ENCODE measurements around the gene ASIC2.

The ASIC2 gene

GRCh38 chr17:33324736-33325135 is 31.6 kb upstream of the ASIC2 start:
- TF ChIP-seq, protein P1, sequence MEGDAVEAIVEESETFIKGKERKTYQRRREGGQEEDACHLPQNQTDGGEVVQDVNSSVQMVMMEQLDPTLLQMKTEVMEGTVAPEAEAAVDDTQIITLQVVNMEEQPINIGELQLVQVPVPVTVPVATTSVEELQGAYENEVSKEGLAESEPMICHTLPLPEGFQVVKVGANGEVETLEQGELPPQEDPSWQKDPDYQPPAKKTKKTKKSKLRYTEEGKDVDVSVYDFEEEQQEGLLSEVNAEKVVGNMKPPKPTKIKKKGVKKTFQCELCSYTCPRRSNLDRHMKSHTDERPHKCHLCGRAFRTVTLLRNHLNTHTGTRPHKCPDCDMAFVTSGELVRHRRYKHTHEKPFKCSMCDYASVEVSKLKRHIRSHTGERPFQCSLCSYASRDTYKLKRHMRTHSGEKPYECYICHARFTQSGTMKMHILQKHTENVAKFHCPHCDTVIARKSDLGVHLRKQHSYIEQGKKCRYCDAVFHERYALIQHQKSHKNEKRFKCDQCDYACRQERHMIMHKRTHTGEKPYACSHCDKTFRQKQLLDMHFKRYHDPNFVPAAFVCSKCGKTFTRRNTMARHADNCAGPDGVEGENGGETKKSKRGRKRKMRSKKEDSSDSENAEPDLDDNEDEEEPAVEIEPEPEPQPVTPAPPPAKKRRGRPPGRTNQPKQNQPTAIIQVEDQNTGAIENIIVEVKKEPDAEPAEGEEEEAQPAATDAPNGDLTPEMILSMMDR (IDR thresholded peaks at IDR 0.05; ENCODE audit: low read depth, low read length) = no peak

DNA sequence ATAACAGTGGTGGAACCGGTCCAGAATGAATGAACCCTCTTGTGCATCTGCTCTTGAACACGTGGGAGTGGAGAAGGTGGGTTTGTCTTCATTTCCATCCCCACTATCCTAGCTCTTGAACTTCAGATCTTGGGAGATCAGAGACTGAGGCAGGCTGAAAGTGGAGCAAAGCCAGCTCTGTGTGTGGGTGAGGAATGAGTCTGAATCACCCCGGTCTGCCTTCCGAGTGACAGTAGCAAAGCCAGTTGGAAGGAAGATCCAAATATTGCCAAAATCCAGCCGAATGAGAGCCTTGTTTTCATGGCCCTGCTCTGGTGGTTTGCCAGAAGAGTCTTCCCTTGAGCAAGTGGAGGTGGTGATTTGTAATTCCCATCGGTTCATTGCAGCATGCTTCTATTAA is 29.0 kb upstream of the ASIC2 start:
- TF ChIP-seq, protein P1 (IDR thresholded peaks at IDR 0.05; ENCODE audit: low read depth, low read length) = no peak
- H3K4me3 ChIP-seq (ENCODE audit: low read depth, low read length) = no peak overlapping the region

More at GRCh38 chr17:33324736-33325135, 31.6 kb upstream of the ASIC2 start:
- no peak overlapping the region for H3K4me3 ChIP-seq (ENCODE audit: low read depth, low read length)

DNA sequence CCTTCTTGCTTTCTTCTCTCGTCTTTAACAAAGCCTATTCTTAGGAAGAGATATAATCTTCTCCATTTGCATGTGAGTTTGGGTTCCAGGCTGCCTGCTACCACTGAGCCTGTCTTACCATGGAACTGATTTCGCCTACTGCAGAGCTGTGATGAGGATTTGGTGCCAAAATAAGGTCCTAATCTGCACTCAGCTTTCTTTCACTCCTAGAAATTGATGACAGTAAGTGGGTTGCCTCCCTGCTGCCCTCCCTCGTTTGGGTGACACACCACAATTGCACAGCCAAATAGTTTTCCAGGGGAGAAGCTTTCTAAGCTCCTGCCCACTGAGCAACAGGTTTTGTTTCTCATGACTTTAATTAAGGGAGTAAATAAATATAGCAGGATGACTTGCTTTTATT is 25.1 kb upstream of the ASIC2 start:
- TF ChIP-seq, protein P1 (IDR thresholded peaks at IDR 0.05; ENCODE audit: low read depth, low read length) = no peak
- H3K4me3 ChIP-seq (ENCODE audit: low read depth, low read length) = no peak overlapping the region

DNA sequence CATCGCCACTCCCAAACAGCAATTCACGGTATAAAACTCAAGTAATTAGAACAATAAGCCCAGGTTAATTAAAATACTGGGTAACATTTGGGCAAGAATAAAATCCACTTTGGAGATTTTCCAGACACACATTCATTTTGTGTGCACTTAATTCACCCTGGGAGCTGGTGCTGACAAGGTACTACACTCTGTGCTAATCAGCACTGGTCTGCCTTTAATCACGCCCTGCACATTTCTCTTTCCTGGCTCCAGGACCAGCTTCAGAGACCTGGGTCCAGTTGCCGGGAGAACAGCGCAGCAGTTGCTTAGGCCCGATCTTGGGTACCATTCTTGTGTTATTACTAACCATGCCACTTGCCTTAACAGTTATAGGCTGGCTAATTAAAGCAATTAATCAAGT is 23.7 kb upstream of the ASIC2 start:
- TF ChIP-seq, protein P1 (IDR thresholded peaks at IDR 0.05; ENCODE audit: low read depth, low read length) = no peak
- H3K4me3 ChIP-seq (ENCODE audit: low read depth, low read length) = no peak overlapping the region

DNA sequence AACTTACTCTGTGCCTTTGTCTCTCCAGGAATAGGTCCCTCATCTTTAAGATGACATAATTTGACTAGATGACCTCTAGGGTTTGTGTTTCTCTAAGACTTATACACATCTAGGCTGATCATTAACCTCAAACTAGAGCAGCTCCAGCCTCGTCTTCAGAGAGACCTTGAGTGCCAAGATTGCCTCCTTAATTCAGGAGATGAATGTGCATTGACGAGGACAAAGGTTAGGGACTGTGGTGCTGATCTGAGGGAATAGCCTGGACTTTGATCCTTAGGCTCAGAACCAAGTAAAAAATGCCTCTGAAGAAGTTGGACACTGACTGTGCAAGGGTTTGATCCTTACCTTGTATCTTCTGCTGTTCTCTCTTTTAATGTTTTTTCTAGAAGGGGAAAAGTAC is 17.2 kb upstream of the ASIC2 start:
- no peak overlapping the region for H3K4me3 ChIP-seq (ENCODE audit: low read depth, low read length)
- TF ChIP-seq, protein P1 (IDR thresholded peaks at IDR 0.05; ENCODE audit: low read depth, low read length) = no peak

DNA sequence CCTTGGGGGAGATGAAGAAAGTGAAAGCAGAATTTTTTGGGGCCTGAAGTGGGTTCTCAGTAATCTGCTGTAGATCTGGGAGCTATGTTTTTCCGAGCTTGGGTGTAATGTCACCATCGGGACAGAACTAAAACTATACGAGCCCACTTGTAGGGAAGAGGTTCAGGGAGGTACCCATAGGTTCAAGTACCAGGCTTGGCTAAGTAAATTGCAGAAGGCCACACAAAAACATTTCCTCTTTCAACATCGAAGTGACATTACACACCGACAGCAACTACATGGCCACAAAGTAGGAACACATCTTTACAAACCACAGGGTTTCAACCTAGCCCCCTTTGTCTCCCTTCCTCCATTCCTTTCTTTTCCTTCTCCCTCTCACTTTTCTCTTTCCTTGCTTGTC is 10.2 kb upstream of the ASIC2 start:
- TF ChIP-seq, protein P1 (IDR thresholded peaks at IDR 0.05; ENCODE audit: low read depth, low read length) = no peak
- H3K4me3 ChIP-seq (ENCODE audit: low read depth, low read length) = no peak overlapping the region

- TF ChIP-seq, protein P1 (IDR thresholded peaks at IDR 0.05; ENCODE audit: low read depth, low read length) = no peak
- no peak overlapping the region for H3K4me3 ChIP-seq (ENCODE audit: low read depth, low read length)
Measured at GRCh38 chr17:33302394-33302793, 9.3 kb upstream of the ASIC2 start.
